Activated T-cell treated with anti-CD3 and anti-CD28 coated beads for 4 hours (primary cell): ENCODE data around the gene AUTS2.

Experiments
- DNase-seq: peaks from one replicate; pipeline ENCODE4 v3.0.0-alpha.2; 2020

The AUTS2 gene

DNA sequence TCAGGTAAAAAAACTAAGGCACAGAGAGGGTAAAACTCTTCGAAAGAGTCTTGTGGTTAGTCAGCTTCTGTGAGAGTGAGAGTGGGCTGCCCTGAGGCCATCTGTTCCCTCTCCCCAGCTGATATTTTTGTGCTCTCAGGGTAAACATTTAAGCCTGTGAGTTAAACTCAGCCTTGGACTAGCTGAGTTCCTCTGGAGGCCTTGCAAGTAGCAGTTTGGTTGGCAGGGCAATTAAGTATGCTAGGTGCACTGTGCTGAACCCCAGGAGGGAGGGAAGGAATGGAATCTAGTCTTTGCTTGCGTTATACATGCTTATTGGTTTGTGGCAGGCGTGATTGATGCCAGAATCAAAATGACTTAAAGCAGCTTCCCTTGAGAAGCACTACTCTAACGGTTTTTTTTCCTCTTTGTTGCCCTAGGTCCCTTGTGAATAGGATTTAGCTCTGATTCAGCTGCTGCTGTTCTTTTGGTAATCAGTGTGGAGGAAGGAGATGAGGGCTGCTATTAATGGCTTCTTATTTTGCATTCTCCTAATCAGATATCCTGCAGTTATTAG lies 140.2 kb downstream of the AUTS2 start:
- DNase-seq: no peak

DNA sequence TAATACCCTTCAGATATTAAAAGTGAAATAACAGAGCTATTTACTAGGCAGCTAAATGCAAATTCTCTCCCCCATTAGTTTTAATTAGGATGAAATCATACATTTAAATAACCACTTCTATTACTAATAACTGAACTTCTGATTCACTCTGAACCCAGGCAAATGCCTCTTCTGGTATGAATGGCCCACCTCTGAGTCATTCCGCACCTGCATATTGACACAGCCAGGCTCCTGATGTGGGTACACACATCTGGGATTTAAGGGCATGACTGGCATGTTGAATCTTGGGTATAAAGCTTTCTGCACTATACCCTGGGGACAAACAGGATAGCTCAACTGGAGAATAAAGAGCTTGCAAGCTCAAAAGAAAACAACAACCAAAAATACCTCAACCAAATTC lies 140.9 kb downstream of the AUTS2 start:
- no peak for DNase-seq

GRCh38 chr7:69739931-69740431 lies 141.7 kb downstream of the AUTS2 start:
- DNase-seq: no peak

DNA sequence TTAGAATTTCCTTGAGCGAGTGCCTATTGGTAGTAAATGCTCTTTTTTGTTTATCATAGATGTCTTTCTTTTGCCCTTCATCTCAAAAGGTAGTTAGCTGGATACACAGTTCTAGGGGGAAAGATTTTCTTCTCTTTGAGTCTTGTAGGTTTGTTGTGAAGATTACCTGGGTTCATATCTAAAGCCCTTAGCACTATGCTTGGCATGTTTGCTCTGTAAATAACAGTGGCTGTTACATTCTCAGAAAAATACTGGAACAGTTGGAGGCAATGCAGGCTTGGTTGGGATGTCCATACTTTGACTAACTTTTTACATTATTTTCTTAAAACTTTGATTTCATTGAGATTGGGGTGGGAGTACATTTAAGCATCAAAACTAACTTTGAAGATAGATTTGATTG lies 144.0 kb downstream of the AUTS2 start:
- DNase-seq: no peak

DNA sequence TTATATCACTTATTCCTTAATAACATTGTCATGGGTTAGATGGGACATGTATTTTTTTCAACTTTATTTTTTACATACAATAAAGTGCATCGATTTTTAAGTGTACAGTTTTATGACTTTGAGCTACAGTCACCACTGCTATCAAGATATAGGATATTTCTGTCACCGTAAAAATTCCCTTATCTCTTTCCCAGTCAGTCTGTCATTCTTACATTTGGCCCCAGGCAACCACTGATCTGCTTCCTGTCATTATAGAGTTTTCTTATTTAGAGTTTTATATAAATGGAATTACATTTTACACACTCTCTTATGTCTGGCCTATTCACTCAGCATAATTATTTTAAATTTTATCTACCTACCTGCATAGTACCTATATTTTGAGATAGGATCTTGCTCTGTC lies 145.2 kb downstream of the AUTS2 start:
- DNase-seq: no peak

DNA sequence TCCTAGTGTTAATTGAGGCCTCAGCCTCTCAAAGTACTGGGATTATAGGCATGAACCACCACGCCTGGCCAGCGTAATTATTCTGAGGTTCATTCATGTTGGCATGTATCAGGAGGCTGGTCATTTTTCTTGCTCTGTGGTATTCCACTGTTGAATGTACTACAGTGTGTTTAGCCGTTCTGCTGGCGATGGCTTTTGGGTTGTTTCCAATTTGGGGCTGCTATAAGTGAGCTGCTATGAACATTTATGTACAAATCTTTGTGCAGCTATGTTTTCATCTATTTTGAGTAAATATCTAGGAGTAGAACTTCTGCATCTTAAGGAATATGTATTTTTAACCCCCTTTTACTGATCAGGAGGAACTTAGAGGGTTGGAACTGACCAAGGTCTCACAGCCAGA lies 145.8 kb downstream of the AUTS2 start:
- no peak for DNase-seq

- DNase-seq: no peak
Observed at GRCh38 chr7:69746383-69746782, 148.1 kb downstream of the AUTS2 start.

DNA sequence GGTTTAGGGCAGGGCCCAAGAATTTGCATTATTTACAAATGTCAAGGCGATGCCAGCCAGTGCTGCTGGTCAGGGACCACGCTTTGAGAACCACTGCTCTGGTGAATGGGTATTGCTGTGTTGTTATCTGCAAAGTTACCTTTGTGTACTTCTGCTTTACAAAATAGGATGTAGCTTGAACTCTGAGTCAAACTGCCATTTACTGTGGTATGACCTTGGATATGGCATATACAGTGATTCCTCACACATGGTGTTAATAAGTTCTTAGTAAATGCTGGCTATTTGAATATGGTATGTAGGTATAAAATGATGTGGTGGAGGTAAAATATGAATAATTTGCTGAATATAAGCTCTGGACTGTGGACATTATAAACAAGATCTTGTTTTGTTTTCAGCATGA lies 148.9 kb downstream of the AUTS2 start:
- no peak for DNase-seq

- no peak for DNase-seq
Observed at GRCh38 chr7:69748530-69748929, 150.3 kb downstream of the AUTS2 start.

DNA sequence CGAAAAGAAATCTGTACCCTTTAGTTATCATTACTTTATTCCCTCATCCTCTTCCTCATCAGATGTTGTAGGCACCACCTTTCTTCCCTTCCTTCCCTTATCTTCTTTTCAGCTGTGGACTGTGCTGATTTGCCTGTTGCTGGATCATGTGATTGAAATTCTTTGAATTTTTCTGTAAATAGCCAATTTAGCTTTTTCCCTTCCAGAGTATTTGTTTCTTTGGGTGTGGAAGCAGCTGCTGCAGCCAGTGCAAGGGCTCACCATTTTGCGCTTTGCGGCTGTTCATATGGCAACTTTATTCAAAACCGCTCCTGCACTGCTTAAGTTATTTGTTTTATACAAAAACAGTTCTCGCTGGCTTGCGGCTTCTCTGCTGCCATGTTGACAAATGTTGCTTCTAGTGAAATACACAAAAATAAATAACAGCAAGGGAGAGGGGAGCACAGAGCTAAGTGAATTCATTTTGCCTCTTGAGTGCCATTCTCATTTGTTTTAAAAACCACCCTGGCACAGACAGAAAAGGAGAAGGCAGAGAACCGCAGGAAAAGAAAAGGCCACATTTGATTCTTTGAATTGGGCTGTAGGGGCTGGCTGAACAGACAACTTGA lies 151.2 kb downstream of the AUTS2 start:
- DNase-seq: no peak

DNA sequence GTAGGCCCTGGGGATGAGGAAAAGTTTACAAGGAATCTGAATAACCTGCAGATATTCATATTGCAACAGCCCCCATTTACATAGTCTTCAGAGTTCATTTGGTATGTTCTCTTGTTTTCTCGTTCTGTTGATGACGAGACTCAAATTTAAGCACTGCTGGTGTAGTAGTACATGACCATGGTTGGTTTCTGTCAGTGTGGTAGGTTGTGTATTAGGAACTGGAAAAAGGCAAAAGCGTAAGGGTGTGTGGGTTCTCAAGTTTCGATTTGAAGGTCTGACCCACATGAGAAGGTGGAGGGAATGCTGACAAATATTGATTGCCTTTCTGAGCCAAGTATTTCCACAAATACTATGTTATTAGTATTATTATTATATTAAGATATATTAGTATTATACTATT lies 151.7 kb downstream of the AUTS2 start:
- no peak for DNase-seq

DNA sequence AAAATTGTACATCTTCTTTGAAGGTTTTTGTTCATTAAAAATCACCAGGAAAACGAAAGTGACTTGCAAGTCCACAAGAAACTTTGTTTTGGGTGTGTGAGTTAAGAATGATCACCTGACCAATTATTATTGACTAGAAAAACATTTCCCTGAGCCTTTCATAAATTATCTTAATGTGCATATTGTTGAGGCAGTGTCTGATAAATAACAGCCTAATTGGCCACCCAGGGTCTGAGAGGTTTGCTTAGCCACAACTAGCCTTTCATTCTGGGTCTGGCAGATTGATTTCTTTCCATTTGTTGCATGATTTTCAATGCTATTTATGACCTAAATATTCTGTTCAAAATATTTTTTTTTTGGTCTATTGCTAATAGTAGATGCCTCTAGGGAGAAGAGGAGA lies 152.8 kb downstream of the AUTS2 start:
- no peak for DNase-seq

DNA sequence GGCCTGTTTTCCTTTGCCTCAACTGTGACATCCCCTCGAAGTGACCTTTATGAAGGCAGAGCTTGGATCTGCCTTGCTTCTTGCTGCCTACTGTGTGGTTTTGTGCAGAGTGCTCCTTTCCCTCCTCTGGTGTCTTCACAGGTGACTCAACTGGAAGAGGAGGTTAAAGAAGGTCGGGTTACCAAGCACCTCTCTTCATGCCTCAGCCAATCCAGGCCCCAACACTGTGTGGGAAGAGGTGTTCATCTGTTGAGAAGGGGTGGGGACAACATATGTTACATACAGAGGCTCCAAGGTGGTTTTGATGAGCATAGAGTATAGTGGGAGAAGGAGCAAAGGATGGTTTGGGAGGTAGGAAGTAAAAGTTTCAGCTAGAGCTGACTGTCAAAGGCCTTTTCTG lies 155.7 kb downstream of the AUTS2 start:
- no peak for DNase-seq

- DNase-seq: no peak
Observed at GRCh38 chr7:69754476-69754875, 156.2 kb downstream of the AUTS2 start.

- DNase-seq: no peak
Observed at GRCh38 chr7:69756235-69756634, 158.0 kb downstream of the AUTS2 start.

- no peak for DNase-seq
Observed at GRCh38 chr7:69757528-69757927, 159.3 kb downstream of the AUTS2 start.

DNA sequence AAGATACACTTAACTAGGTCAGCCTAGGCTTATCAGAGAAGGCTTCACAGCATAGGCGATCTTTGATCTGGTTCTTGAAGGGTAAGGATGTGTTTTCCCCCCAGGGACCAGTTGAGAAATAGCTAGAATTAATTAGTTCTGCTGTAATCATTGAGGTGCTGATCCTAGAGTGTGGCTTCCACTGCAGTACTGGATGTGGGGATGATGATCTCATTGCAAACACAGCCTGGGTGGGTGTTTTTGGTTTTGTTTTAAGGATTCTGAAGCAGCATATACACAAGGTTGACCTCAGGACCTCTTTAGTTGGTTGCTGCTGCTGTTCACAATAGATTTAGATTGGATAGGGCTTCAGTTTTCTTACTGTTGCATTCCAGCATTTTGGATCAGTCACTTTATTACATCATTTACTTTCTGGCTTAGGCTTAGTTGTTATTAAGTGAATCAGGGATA lies 159.7 kb downstream of the AUTS2 start:
- no peak for DNase-seq

DNA sequence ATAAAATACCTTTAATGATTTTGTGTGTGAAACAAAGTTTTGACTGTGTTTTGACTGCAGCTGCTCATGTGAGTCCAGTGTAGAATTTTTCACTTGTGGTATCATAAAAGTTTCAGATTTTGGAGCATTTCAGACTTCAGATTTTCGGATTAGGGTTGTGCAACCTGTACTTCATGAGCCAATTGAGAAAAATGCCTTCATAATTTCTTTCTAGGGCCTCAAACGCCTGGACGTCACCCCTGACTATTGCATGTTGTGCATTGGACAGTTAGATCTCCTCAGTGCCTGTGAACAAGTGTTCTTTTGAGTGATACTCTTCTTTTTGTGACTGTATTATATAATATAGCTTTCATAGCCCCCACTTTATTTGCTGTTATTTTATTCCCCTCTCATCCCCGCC lies 161.1 kb downstream of the AUTS2 start:
- no peak for DNase-seq

GRCh38 chr7:69761290-69761922 lies 163.1 kb downstream of the AUTS2 start:
- no peak for DNase-seq

DNA sequence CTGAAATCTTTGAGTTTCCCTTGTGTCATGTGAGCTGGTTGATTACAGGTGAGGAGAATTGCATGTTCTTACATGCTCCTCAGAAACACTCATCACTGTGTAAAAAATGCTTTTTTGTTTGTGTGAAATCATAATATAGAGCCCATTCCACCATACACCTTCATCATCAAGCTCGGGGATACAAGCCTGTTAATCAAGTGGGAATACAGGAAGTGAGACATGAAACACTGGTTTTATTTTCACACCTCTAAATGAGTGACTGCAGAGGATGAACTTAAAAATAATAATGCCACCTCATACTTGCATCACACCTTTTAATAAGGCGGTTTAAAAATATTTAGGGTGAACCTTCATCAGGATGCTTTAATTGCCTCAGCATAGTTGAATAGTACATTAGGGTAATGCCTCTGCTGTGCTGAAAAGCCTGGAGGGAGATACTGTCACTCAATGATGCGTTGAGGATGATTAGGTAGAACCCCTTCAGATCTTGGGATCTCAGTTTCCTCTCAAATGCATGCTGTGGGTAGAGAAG lies 164.6 kb downstream of the AUTS2 start:
- DNase-seq: no peak

- DNase-seq: no peak
Observed at GRCh38 chr7:69763513-69763912, 165.2 kb downstream of the AUTS2 start.

GRCh38 chr7:69764147-69764546 lies 165.9 kb downstream of the AUTS2 start:
- no peak for DNase-seq

- DNase-seq: no peak
Observed at GRCh38 chr7:69764681-69765080, 166.4 kb downstream of the AUTS2 start.

DNA sequence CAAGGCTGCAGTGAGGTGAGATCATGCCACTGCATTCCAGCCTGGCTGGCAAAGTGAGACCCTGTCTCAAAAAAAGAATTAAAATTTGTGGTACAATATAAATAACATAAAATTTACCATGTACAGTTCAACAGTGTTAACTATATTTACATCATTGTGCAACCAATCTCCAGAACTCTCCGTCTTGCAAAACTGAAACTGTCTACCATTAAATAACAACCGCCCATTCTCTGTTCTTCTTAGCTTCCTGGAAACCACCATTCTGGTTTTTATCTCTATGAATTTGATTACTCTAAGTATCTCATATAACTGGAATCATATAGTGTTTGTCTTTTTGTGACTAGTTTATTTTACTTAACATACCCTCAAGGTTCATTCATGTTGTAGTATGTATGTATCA lies 167.6 kb downstream of the AUTS2 start:
- DNase-seq: no peak
